Stimulated activated CD4-positive, alpha-beta T cell treated with anti-CD3 and anti-CD28 coated beads, Interleukin-4, amount 100 ng/mL, for 1 hour (primary cell): Measurements from ENCODE around the gene TMPRSS11E.
"Not testable (repeated sequence)": the region's sequence is repeated elsewhere in the genome, so short reads cannot be mapped to it uniquely, and the experiment has no call there.

Experiments
- DNase-seq: peaks from one replicate; pipeline ENCODE4 v3.0.0-alpha.2; 2020

Gene TMPRSS11E

GRCh38 chr4:68463796-68464195 is 16.5 kb downstream of the TMPRSS11E start:
- no peak for DNase-seq

- DNase-seq = no peak
These were observed 17.8 kb downstream of the TMPRSS11E start for GRCh38 chr4:68465058-68465457.

- no peak for DNase-seq
These were observed 18.9 kb downstream of the TMPRSS11E start for GRCh38 chr4:68466185-68466584.

- no peak for DNase-seq
These were observed 19.5 kb downstream of the TMPRSS11E start for GRCh38 chr4:68466751-68467150.

GRCh38 chr4:68469482-68469881 is 22.2 kb downstream of the TMPRSS11E start:
- no peak for DNase-seq

- no peak for DNase-seq
These were observed 28.9 kb downstream of the TMPRSS11E start for GRCh38 chr4:68476191-68476590.

- DNase-seq = no peak
These were observed 42.1 kb downstream of the TMPRSS11E start for GRCh38 chr4:68489338-68489737.

GRCh38 chr4:68490826-68491457 is 43.7 kb downstream of the TMPRSS11E start:
- DNase-seq = no peak

- DNase-seq = no peak
These were observed 47.4 kb downstream of the TMPRSS11E start for GRCh38 chr4:68494688-68495087.

GRCh38 chr4:68498413-68499007 is 51.2 kb downstream of the TMPRSS11E start:
- DNase-seq = peak; percentile 46

GRCh38 chr4:68499021-68499420 is 51.8 kb downstream of the TMPRSS11E start:
- no peak for DNase-seq

GRCh38 chr4:68503462-68503861 is 56.2 kb downstream of the TMPRSS11E start:
- not testable (repeated sequence) for DNase-seq

GRCh38 chr4:68504836-68505235 is 57.6 kb downstream of the TMPRSS11E start:
- DNase-seq = not testable (repeated sequence)

- DNase-seq = not testable (repeated sequence)
These were observed 58.2 kb downstream of the TMPRSS11E start for GRCh38 chr4:68505452-68505851.

GRCh38 chr4:68518889-68519288 is 71.6 kb downstream of the TMPRSS11E start:
- DNase-seq = no peak

GRCh38 chr4:68520985-68521384 is 73.7 kb downstream of the TMPRSS11E start:
- no peak for DNase-seq

GRCh38 chr4:68522232-68522631 is 75.0 kb downstream of the TMPRSS11E start:
- not testable (repeated sequence) for DNase-seq

- no peak for DNase-seq
These were observed 88.7 kb downstream of the TMPRSS11E start for GRCh38 chr4:68535974-68536373.

- no peak for DNase-seq
These were observed 89.1 kb downstream of the TMPRSS11E start for GRCh38 chr4:68536375-68536774.

- not testable (repeated sequence) for DNase-seq
These were observed 95.5 kb downstream of the TMPRSS11E start for GRCh38 chr4:68542742-68543141.
